ENCODE data around the gene MX1. TPM values are rescaled to one million over a fixed set of nuclear protein-coding genes. Genes with fewer than 3 reads are reported as not detected.
A peak's percentile ranks its signal among the peaks of the same experiment; 100 is the strongest.
"Not testable (repeated sequence)": the region's sequence is repeated elsewhere in the genome, so short reads cannot be mapped to it uniquely, and the experiment has no call there.

The MX1 gene
- total and polyA plus RNA-seq, 2 of the 13 experiments (the other 11 are each of a cell fraction or from before 2014, with no cell fraction given), result 2.6 to 5.8 TPM

DNA sequence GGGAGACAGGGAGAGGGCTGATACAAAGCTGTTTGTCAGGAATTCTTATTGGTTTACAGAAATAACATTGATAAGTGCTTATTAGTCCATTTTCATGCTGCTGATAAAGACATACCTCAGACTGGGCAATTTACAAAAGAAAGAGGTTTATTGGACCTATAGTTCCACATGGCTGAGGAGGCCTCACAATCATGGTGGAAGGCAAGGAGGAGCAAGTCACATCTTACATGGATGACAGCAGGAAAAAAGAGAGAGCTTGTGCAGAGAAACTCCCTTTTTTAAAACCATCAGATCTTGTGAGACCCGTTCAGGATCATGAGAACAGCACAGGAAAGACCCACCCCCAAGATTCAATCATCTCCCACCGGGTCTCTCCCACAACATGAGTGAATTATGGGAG, 8.5 kb upstream of the MX1 start:
- H3K36me3 ChIP-seq (replicated peaks in 1 of 2; ENCODE audit: control insufficient read depth in 1 of 2, insufficient read depth in 2 of 2, low read length in 2 of 2); H3K79me2 ChIP-seq (ENCODE audit: insufficient read depth, low read length); H3K9ac ChIP-seq (ENCODE audit: insufficient read depth, low read depth, low read length); H3K4me3 ChIP-seq (replicated peaks in 1 of 3; ENCODE audit: insufficient read depth in 1 of 3, low read depth in 2 of 3, low read length in 3 of 3); H3K27me3 ChIP-seq (ENCODE audit: control insufficient read depth in 1 of 2, insufficient read depth in 2 of 2, low read length in 2 of 2); H3K9me3 ChIP-seq (ENCODE audit: low read length); FAIRE-seq; BruUV-seq (replicated peaks); H3K27ac ChIP-seq (ENCODE audit: extremely low read length, insufficient read depth, low read length); ATAC-seq; H3K4me2 ChIP-seq (ENCODE audit: low read depth, low read length); H4K20me1 ChIP-seq (ENCODE audit: insufficient read depth, low read length); CTCF ChIA-PET (ENCODE audit: low intra/inter-chr PET ratio, low total read pairs); DNase-seq (ENCODE audit: low spot score); in situ Hi-C loops (cut with HindIII; ENCODE audit: extremely low pct_ligation_motif_present, low pct_unique_long_range_greater_than_20kb): not testable (repeated sequence)
- intact Hi-C loops (cut with micrococcal nuclease; ENCODE audit: unreplicated experiment), result loop anchor here (5.0 kb wide), 1 partner anchor 50 kb away; no protein-coding TSS in a partner anchor
- H3K4me1 ChIP-seq (ENCODE audit: insufficient read depth, low read length), result peaks cover 12% of the 10 kb centered on the region
- peak; percentile 44; the same call in 1 of the 2 replicates for TF ChIP-seq ZNF431 (CRISPR knock-in tag; IDR thresholded peaks at IDR 0.05; ENCODE audit: borderline replicate concordance, low read depth)
- peak overlapping the region; percentile 5 for H2AFZ ChIP-seq (ENCODE audit: low read length)
- POLR2A ChIA-PET, result interaction anchor here (1.5 to 1.9 kb wide), 2 partner anchors 48 to 95 kb away, joined by 4 to 8 read pairs; no protein-coding TSS in a partner anchor
- WGBS (ENCODE audit: low lambda C conversion rate), result 0% methylated on average over 2 of the region's 2 CpGs

- DNase-seq (ENCODE audit: low spot score) (no peak), ATAC-seq (no peak), FAIRE-seq (no peak)
- CTCF ChIA-PET (ENCODE audit: low intra/inter-chr PET ratio, low total read pairs), result no interaction called here
- Histone ChIP-seq H3K27me3 (ENCODE audit: control insufficient read depth in 1 of 2, insufficient read depth in 2 of 2, low read length in 2 of 2) (no peaks in the 10 kb centered on the region; a peak in 1 of 5 replicates), H3K9ac (ENCODE audit: insufficient read depth, low read depth, low read length) (no peak overlapping the region), H3K4me3 (replicated peaks in 1 of 3; ENCODE audit: insufficient read depth in 1 of 3, low read depth in 2 of 3, low read length in 3 of 3) (no peak overlapping the region), H3K9me3 (ENCODE audit: low read length) (no peaks in the 10 kb centered on the region), H3K36me3 (replicated peaks in 1 of 2; ENCODE audit: control insufficient read depth in 1 of 2, insufficient read depth in 2 of 2, low read length in 2 of 2) (no peaks in the 10 kb centered on the region), H3K4me2 (ENCODE audit: low read depth, low read length) (no peak overlapping the region), H3K79me2 (ENCODE audit: insufficient read depth, low read length) (no peaks in the 10 kb centered on the region), H3K4me1 (ENCODE audit: insufficient read depth, low read length) (peaks cover 12% of the 10 kb centered on the region), H2AFZ (ENCODE audit: low read length) (no peak overlapping the region), H3K27ac (ENCODE audit: extremely low read length, insufficient read depth, low read length) (no peak overlapping the region), H4K20me1 (ENCODE audit: insufficient read depth, low read length) (no peaks in the 10 kb centered on the region)
- no TSS peak for BruUV-seq (replicated peaks)
- intact Hi-C loops (cut with micrococcal nuclease; ENCODE audit: unreplicated experiment), result loop anchor here (5.0 kb wide), 1 partner anchor 51 kb away; no protein-coding TSS in a partner anchor
- 77% methylated on average over 6 of the region's 6 CpGs for WGBS (ENCODE audit: low lambda C conversion rate)
- in situ Hi-C loops (cut with HindIII; ENCODE audit: extremely low pct_ligation_motif_present, low pct_unique_long_range_greater_than_20kb), result no loop called here
- POLR2A ChIA-PET, result interaction anchor here (1.5 to 1.9 kb wide), 2 partner anchors 49 to 96 kb away, joined by 4 to 8 read pairs; no protein-coding TSS in a partner anchor
- TF ChIP-seq ZFYVE20 (CRISPR knock-in tag; IDR thresholded peaks at IDR 0.05; ENCODE audit: borderline replicate concordance, low read depth) (no peak), RBM22 (optimal IDR thresholded peaks at IDR 0.05; ENCODE audit: low read length) (no peak), ZNF20 (CRISPR knock-in tag; IDR thresholded peaks at IDR 0.05) (no peak), AGO1 (IDR thresholded peaks at IDR 0.05; ENCODE audit: low read depth, low read length, poor library complexity, severe bottlenecking) (no peak), PLSCR1 (CRISPR knock-in tag; IDR thresholded peaks at IDR 0.05; ENCODE audit: borderline replicate concordance) (no peak), KLF16 (CRISPR knock-in tag; IDR thresholded peaks at IDR 0.05) (no peak), TRIM24 (CRISPR knock-in tag; IDR thresholded peaks at IDR 0.05) (no peak), THRA (CRISPR knock-in tag; IDR thresholded peaks at IDR 0.05; ENCODE audit: borderline replicate concordance) (no peak)
- TF ChIP-seq, protein P1, sequence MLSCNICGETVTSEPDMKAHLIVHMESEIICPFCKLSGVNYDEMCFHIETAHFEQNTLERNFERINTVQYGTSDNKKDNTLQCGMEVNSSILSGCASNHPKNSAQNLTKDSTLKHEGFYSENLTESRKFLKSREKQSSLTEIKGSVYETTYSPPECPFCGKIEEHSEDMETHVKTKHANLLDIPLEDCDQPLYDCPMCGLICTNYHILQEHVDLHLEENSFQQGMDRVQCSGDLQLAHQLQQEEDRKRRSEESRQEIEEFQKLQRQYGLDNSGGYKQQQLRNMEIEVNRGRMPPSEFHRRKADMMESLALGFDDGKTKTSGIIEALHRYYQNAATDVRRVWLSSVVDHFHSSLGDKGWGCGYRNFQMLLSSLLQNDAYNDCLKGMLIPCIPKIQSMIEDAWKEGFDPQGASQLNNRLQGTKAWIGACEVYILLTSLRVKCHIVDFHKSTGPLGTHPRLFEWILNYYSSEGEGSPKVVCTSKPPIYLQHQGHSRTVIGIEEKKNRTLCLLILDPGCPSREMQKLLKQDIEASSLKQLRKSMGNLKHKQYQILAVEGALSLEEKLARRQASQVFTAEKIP (CRISPR knock-in tag; IDR thresholded peaks at IDR 0.05; ENCODE audit: borderline replicate concordance), result no peak
Observed at GRCh38 chr21:41418393-41418792, 7.6 kb upstream of the MX1 start.

Measured in HepG2 (cell line).